Measurements from ENCODE around the gene PACRG. TPM values are rescaled to one million over a fixed set of nuclear protein-coding genes. Genes with fewer than 3 reads are reported as not detected.

PACRG gene
- total RNA-seq, 1 experiment from 2014 or later = 0.59 TPM

DNA sequence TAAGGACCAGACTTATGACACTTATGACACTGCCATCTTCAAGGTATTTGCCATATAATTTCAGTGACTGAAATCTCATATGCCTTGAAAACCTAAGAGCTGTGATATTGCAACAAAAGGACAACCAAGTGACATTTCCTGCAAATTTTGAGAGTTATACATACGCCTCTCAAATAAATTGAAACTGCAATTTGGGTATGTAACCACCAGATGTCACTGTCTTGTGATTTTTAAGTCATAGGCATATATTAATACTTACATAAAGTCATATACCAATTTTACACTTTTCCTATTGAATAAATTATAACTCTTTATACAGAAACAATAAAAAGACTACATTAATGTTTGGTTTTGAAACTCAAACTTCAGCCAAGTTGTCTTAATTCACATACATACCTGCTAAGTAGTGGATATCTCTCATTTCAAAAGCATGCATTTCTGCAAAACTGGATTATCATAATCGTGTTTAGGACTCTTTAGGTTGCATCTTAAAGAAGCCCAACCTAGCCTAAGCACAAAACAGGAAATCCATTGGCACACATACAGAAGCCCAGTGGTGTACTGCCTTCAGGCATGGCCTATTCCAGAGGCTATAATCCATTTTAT lies 180.2 kb downstream of the PACRG start:
- TF ChIP-seq, protein P1, sequence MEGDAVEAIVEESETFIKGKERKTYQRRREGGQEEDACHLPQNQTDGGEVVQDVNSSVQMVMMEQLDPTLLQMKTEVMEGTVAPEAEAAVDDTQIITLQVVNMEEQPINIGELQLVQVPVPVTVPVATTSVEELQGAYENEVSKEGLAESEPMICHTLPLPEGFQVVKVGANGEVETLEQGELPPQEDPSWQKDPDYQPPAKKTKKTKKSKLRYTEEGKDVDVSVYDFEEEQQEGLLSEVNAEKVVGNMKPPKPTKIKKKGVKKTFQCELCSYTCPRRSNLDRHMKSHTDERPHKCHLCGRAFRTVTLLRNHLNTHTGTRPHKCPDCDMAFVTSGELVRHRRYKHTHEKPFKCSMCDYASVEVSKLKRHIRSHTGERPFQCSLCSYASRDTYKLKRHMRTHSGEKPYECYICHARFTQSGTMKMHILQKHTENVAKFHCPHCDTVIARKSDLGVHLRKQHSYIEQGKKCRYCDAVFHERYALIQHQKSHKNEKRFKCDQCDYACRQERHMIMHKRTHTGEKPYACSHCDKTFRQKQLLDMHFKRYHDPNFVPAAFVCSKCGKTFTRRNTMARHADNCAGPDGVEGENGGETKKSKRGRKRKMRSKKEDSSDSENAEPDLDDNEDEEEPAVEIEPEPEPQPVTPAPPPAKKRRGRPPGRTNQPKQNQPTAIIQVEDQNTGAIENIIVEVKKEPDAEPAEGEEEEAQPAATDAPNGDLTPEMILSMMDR (IDR thresholded peaks at IDR 0.05) = peak; percentile 51; the same call in 1 of the 2 replicates
- no peak for TF ChIP-seq REST (IDR thresholded peaks at IDR 0.05; ENCODE audit: insufficient read depth in 1 of 2, low read depth in 2 of 2, low read length in 1 of 2)
- ChIA-PET POLR2A (no interaction called here), CTCF (no interaction called here)
- no peaks in the 10 kb centered on the region for H3K4me1 ChIP-seq (ENCODE audit: control insufficient read depth, insufficient read depth, low read length)
- ATAC-seq (no peak), DNase-seq (ENCODE audit: low read depth, low spot score) (peak; percentile 30)
- H3K27ac ChIP-seq (ENCODE audit: low read length) = no peak overlapping the region
- BruUV-seq (replicated peaks) = no TSS peak
- no peaks in the 10 kb centered on the region for H3K36me3 ChIP-seq (ENCODE audit: control insufficient read depth, insufficient read depth, low read length)
- intact Hi-C loops (cut with micrococcal nuclease; ENCODE audit: unreplicated experiment) (loop anchor here (2.0 kb wide), 1 partner anchor 509 kb away; no protein-coding TSS in a partner anchor), in situ Hi-C loops (cut with HindIII; ENCODE audit: low pct_unique_long_range_greater_than_20kb, low sequenced_read_pairs) (no loop called here)
- H3K4me3 ChIP-seq (ENCODE audit: low read depth in 2 of 2, low read length in 2 of 2) = no peak overlapping the region
- H3K27me3 ChIP-seq (ENCODE audit: control insufficient read depth, insufficient read depth, low read length) = no peaks in the 10 kb centered on the region
- H3K9me3 ChIP-seq (ENCODE audit: control insufficient read depth, insufficient read depth, low read depth, low read length) = no peaks in the 10 kb centered on the region

DNA sequence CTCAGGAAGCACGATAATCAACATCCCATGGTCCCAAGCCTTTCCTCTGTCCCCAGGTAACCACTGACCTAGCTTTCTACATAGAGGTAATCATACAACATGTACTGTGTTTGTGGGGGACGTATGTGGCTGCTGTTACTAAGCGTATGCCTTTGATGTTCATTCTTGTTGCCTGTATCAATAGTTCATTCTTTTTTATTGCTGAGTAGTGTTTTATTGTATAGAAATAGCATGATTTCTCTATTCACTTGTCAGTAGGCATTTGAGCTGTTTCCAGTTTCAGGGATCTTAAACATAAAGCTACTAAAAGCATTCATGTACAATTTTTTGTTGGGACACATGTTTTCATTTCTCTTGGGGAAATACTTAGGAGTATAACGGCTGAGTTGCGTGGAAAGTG lies 185.4 kb downstream of the PACRG start:
- Histone ChIP-seq H3K27ac (ENCODE audit: low read length) (no peak overlapping the region), H3K9me3 (ENCODE audit: control insufficient read depth, insufficient read depth, low read depth, low read length) (no peaks in the 10 kb centered on the region), H3K4me3 (ENCODE audit: low read depth in 2 of 2, low read length in 2 of 2) (no peak overlapping the region), H3K36me3 (ENCODE audit: control insufficient read depth, insufficient read depth, low read length) (no peaks in the 10 kb centered on the region), H3K4me1 (ENCODE audit: control insufficient read depth, insufficient read depth, low read length) (no peaks in the 10 kb centered on the region), H3K27me3 (ENCODE audit: control insufficient read depth, insufficient read depth, low read length) (no peaks in the 10 kb centered on the region)
- DNase-seq (ENCODE audit: low read depth, low spot score) (no peak), ATAC-seq (no peak)
- intact Hi-C loops (cut with micrococcal nuclease; ENCODE audit: unreplicated experiment) (no loop called here), in situ Hi-C loops (cut with HindIII; ENCODE audit: low pct_unique_long_range_greater_than_20kb, low sequenced_read_pairs) (no loop called here)
- ChIA-PET CTCF (no interaction called here), POLR2A (no interaction called here)
- no TSS peak for BruUV-seq (replicated peaks)
- TF ChIP-seq POLR2AphosphoS5 (IDR thresholded peaks at IDR 0.05; ENCODE audit: low read depth, low read length) = no peak
- no peak for TF ChIP-seq REST (IDR thresholded peaks at IDR 0.05; ENCODE audit: insufficient read depth in 1 of 2, low read depth in 2 of 2, low read length in 1 of 2)
- TF ChIP-seq, protein P1 (IDR thresholded peaks at IDR 0.05) = no peak
- TF ChIP-seq TCF7L2 (IDR thresholded peaks at IDR 0.05; ENCODE audit: low read depth, low read length) = no peak
- no peak for TF ChIP-seq SIN3A (IDR thresholded peaks at IDR 0.05; ENCODE audit: borderline replicate concordance, insufficient read depth, low read depth, low read length)
